ENCODE measurements around the gene MEIS2. TPM values are rescaled to one million over a fixed set of nuclear protein-coding genes. Genes with fewer than 3 reads are reported as not detected.

Gene MEIS2
- total RNA-seq, 2 experiments from 2014 or later = not detected

DNA sequence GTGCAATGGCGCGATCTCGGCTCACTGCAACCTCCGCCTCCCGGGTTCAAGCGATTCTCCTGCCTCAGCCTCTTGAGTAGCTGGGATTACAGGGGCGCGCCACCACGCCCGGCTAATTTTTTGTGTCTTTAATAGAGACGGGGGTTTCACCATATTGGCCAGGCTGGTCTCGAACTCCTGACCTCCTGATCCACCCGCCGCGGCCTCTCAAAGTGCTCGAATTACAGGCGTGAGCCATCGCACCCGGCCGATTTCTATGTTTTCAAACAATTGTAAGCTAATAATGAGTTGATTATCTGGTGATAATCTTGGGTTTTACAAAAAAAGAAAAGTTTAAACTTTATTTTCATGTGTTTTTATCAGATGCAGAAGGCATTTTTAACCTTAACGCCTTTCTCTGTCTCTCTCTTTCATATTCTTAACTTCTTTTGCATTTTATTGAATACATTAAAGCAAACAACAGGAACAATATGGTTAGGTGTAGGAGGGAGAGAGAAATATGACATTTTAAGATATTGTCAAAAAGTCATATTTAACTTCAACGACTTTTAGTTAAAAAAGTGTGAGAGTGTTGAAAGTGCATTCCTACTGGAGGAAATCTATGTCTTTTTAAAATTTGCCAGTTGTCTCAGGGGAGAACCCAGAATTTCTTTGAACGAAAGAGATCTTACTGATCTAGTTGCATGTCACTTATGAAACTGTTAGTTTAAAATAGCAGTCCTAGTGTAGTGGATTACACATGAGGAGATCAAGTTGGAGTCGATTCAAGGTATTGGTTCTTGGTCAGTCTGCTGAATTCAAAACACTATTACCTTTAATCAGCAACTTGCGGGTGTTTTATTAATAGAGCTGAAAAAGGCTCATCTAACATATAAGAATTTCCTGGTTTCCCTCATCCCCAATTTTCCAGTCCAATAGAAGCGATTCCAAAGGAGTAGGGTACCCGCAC, 3.4 kb upstream of the MEIS2 start:
- Mint-ChIP-seq H3K27me3 (ENCODE audit: low read depth) (peaks cover 86% of the 10 kb centered on the region), H3K27ac (no peak overlapping the region), H3K36me3 (ENCODE audit: low read depth) (peaks cover 18% of the 10 kb centered on the region), H3K4me1 (ENCODE audit: low read depth) (peaks cover 27% of the 10 kb centered on the region), H3K4me3 (no peak overlapping the region), H3K9me3 (peaks cover 5% of the 10 kb centered on the region)
- CTCF ChIA-PET = no interaction called here
- no peak for DNase-seq
- intact Hi-C loops (cut with micrococcal nuclease) = loop anchor here (10.0 kb wide), 4 partner anchors 529 to 1589 kb away; partner anchors contain the start of genes CDIN1 and DPH6

- CTCF ChIA-PET = no interaction called here
- H3K4me1 Mint-ChIP-seq (ENCODE audit: low read depth) = peaks cover 31% of the 10 kb centered on the region
- H3K4me3 Mint-ChIP-seq = no peak overlapping the region
- peaks cover 16% of the 10 kb centered on the region for H3K36me3 Mint-ChIP-seq (ENCODE audit: low read depth)
- peaks cover 86% of the 10 kb centered on the region for H3K27me3 Mint-ChIP-seq (ENCODE audit: low read depth)
- intact Hi-C loops (cut with micrococcal nuclease) = loop anchor here (10.0 kb wide), 4 partner anchors 528 to 1588 kb away; partner anchors contain the start of genes CDIN1 and DPH6
- H3K9me3 Mint-ChIP-seq = peaks cover 5% of the 10 kb centered on the region
- DNase-seq = no peak
- no peak overlapping the region for H3K27ac Mint-ChIP-seq
Observed at GRCh38 chr15:37103163-37103435, 2.8 kb upstream of the MEIS2 start.

DNA sequence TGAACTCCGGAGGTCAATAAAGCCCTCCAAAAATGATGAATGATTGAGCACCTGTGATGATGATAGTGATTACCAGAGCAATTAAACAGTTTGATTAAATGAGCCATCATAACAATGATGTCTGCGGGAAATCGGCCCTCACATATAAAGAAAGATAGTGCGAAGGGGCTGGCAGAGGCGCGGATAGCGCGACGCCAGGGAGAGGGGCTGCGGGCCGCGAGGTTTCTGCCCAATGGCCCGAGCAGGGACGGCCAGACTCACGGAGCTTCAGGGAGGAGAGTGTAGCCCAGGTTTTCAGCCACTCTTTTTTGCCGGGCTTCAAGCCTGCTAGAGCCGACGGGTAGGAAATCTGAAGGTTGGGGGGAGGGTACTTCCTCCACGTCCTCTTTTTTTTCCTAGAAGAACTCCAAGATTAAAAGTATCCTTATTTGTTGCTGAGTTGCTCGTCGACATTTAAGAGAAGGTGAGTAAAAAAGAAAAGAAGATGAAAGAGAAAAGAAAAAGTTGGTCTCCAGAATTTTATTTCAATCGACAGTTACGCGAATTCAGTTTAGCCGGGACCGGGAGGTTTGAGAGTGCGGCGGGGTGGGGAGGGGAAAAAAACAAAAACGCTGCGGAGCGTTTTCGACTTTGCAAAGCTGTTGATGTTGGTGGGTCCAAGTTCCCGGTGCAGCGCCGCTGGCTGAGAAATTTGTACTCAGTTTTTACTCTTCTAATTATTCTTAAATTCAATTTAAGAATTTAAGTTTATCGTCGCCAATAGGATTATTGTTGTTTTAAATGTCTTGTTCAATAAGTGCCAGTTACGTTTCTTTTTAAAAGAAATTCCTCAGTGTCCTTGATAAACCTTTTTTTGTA, 2.2 kb upstream of the MEIS2 start:
- peaks cover 35% of the 10 kb centered on the region for H3K4me1 Mint-ChIP-seq (ENCODE audit: low read depth)
- CTCF ChIA-PET = no interaction called here
- peaks cover 86% of the 10 kb centered on the region for H3K27me3 Mint-ChIP-seq (ENCODE audit: low read depth)
- intact Hi-C loops (cut with micrococcal nuclease) = loop anchor here (1.0 to 10.0 kb wide), 5 partner anchors 8 to 1588 kb away; partner anchors contain the start of genes CDIN1 and DPH6
- DNase-seq = no peak
- H3K9me3 Mint-ChIP-seq = peaks cover 5% of the 10 kb centered on the region
- peaks cover 15% of the 10 kb centered on the region for H3K36me3 Mint-ChIP-seq (ENCODE audit: low read depth)
- no peak overlapping the region for H3K27ac Mint-ChIP-seq
- H3K4me3 Mint-ChIP-seq = peak overlapping the region; percentile 29

DNA sequence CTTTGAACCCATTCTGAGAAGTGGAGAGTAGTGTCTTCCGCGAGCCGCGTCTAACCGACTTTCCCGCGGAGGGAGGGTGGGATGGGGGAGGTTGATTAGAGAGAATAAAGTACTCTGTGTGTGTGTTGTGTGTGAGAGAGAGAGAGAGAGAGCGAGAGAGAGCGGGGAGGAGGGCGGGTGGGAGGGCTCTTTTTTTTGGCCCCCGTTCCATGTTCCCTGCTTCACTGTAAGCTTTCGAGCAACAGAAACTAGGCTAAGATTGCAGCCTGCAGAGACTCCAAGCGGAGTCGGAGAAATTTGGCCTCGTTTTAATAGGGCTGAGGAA, 1.6 kb upstream of the MEIS2 start:
- Mint-ChIP-seq H3K27ac (no peak overlapping the region), H3K36me3 (ENCODE audit: low read depth) (peaks cover 13% of the 10 kb centered on the region), H3K27me3 (ENCODE audit: low read depth) (peaks cover 86% of the 10 kb centered on the region), H3K4me1 (ENCODE audit: low read depth) (peaks cover 40% of the 10 kb centered on the region), H3K4me3 (peak overlapping the region; percentile 57), H3K9me3 (peaks cover 5% of the 10 kb centered on the region)
- intact Hi-C loops (cut with micrococcal nuclease) = loop anchor here (1.0 to 10.0 kb wide), 5 partner anchors 8 to 1587 kb away; partner anchors contain the start of genes CDIN1 and DPH6
- DNase-seq = no peak
- CTCF ChIA-PET = no interaction called here

DNA sequence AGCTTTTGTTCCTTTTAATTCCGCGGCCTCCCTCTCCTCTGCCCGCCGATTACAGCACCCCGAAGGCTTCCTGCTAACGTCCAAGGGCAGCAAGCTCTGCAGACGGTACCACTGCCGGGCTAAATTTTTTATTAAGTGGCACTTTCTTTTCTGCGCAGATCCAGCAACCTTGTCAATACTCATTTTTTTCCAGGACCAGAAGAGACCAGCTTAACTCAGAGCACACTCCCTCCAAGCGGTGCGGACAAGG, 542 bp upstream of the MEIS2 start:
- Mint-ChIP-seq H3K36me3 (ENCODE audit: low read depth) (peaks cover 9% of the 10 kb centered on the region), H3K4me1 (ENCODE audit: low read depth) (peaks cover 43% of the 10 kb centered on the region), H3K4me3 (peak overlapping the region; percentile 89), H3K9me3 (peaks cover 5% of the 10 kb centered on the region), H3K27ac (no peak overlapping the region), H3K27me3 (ENCODE audit: low read depth) (peaks cover 88% of the 10 kb centered on the region)
- intact Hi-C loops (cut with micrococcal nuclease) = loop anchor here (10.0 kb wide), 4 partner anchors 526 to 1586 kb away; partner anchors contain the start of genes CDIN1 and DPH6
- DNase-seq = no peak
- CTCF ChIA-PET = no interaction called here

- Mint-ChIP-seq H3K27ac (no peak overlapping the region), H3K9me3 (peaks cover 5% of the 10 kb centered on the region), H3K4me3 (peak overlapping the region; percentile 89), H3K36me3 (ENCODE audit: low read depth) (peaks cover 9% of the 10 kb centered on the region), H3K27me3 (ENCODE audit: low read depth) (peaks cover 87% of the 10 kb centered on the region), H3K4me1 (ENCODE audit: low read depth) (peaks cover 46% of the 10 kb centered on the region)
- intact Hi-C loops (cut with micrococcal nuclease) = loop anchor here (10.0 kb wide), 4 partner anchors 525 to 1585 kb away; partner anchors contain the start of genes CDIN1 and DPH6
- CTCF ChIA-PET = no interaction called here
- no peak for DNase-seq
Observed at GRCh38 chr15:37099319-37100108, 835 bp downstream of the MEIS2 start.

- H3K36me3 Mint-ChIP-seq (ENCODE audit: low read depth) = peaks cover 9% of the 10 kb centered on the region
- H3K27me3 Mint-ChIP-seq (ENCODE audit: low read depth) = peaks cover 87% of the 10 kb centered on the region
- intact Hi-C loops (cut with micrococcal nuclease) = no loop called here
- CTCF ChIA-PET = no interaction called here
- no peak for DNase-seq
- H3K27ac Mint-ChIP-seq = no peak overlapping the region
- H3K4me3 Mint-ChIP-seq = peak overlapping the region; percentile 65
- peaks cover 2% of the 10 kb centered on the region for H3K9me3 Mint-ChIP-seq
- peaks cover 46% of the 10 kb centered on the region for H3K4me1 Mint-ChIP-seq (ENCODE audit: low read depth)
Observed at GRCh38 chr15:37098468-37099318, 1.7 kb downstream of the MEIS2 start.

DNA sequence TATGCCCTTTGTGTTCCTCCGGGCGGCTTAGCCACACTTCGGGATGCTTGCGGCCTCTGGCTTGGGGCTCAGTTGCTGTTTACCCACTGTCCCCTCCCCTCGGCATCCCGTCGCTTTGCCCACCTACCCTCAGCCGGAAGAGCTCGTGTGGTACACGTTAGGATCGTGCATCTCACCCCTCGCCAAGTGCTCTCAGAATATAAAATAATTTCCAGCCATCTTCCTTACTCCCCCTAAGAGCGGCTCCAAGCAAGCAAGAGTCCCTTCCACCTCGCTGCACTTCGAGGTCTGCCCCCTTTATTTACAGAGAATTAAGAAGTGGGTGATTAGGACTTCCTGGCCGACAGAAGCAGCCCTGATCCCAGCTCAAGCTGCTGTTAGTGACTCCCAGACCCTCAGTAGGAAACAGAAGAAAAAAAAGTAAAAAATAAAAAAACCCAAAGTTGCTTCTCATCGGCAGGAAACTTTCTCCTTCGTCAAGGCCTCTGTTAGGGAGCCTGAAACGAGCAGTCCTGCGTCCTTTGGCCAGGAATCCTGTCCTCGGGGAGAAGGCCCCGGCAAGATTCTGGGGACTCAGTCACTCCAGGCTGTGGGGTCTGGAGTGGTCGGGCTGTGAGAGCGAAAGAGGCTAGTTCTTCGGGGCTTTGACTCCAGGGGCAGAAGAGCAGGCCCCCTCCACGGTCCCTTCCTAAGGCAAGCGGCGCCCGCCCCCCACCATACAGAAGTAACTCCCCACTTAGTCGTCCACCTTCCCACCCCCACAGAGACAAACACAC, 3.0 kb downstream of the MEIS2 start:
- peaks cover 6% of the 10 kb centered on the region for H3K36me3 Mint-ChIP-seq (ENCODE audit: low read depth)
- CTCF ChIA-PET = interaction anchor here (0.6 kb wide), 1 partner anchor 137 kb away, joined by 3 read pairs; no protein-coding TSS in a partner anchor
- peak overlapping the region; percentile 65 for H3K4me3 Mint-ChIP-seq
- H3K9me3 Mint-ChIP-seq = peaks cover 2% of the 10 kb centered on the region
- intact Hi-C loops (cut with micrococcal nuclease) = no loop called here
- peaks cover 88% of the 10 kb centered on the region for H3K27me3 Mint-ChIP-seq (ENCODE audit: low read depth)
- DNase-seq = no peak
- peaks cover 43% of the 10 kb centered on the region for H3K4me1 Mint-ChIP-seq (ENCODE audit: low read depth)
- no peak overlapping the region for H3K27ac Mint-ChIP-seq

- H3K36me3 Mint-ChIP-seq (ENCODE audit: low read depth) = peaks cover 4% of the 10 kb centered on the region
- intact Hi-C loops (cut with micrococcal nuclease) = no loop called here
- CTCF ChIA-PET = no interaction called here
Observed at GRCh38 chr15:37096558-37097143, 3.7 kb downstream of the MEIS2 start.

DNA sequence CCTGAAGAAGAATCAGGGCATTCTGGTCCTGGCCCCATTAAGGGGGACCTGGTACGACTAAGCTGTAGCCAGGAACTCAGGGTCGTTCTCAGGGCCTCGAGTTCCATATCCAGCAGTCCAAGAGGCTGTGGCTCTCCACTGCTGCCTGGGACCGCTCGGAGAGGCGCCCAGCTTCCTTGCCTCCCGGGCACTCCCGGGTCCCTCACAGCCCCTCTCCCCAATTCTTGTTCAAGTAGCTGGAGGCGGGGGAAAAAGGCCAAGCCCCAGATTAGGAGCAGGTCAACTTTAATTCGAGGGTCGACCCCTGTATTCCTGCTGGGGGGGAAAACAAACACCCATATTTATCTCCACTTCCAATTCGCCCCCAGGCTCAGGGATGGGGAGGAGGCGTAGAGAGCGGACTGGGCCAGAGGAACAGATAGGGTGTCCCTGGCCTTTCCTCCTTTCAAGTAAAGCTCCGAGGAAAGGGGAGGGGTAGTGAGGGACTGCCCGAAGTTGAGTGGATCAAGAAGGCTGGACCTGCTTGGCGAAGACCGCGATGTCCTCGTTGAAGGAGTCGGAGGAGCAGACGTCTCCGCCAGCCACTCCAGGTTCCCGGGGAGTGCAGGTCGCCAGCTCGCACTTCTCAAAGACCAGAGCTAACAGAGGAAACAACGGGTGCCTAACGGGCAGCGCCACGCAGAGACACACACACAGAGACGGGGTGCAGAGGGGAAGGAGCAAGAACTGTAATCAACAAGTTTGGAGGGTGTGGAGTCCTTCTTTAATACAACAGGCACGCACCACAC, 4.4 kb downstream of the MEIS2 start:
- peaks cover 33% of the 10 kb centered on the region for H3K4me1 Mint-ChIP-seq (ENCODE audit: low read depth)
- peaks cover 1% of the 10 kb centered on the region for H3K36me3 Mint-ChIP-seq (ENCODE audit: low read depth)
- H3K4me3 Mint-ChIP-seq = no peak overlapping the region
- H3K9me3 Mint-ChIP-seq = no peaks in the 10 kb centered on the region
- intact Hi-C loops (cut with micrococcal nuclease) = no loop called here
- peaks cover 85% of the 10 kb centered on the region for H3K27me3 Mint-ChIP-seq (ENCODE audit: low read depth)
- DNase-seq = no peak
- CTCF ChIA-PET = no interaction called here
- no peak overlapping the region for H3K27ac Mint-ChIP-seq

More at GRCh38 chr15:37096558-37097143, 3.7 kb downstream of the MEIS2 start:
- no peak overlapping the region for H3K27ac Mint-ChIP-seq
- no peak overlapping the region for H3K4me3 Mint-ChIP-seq
- peaks cover 88% of the 10 kb centered on the region for H3K27me3 Mint-ChIP-seq (ENCODE audit: low read depth)
- H3K4me1 Mint-ChIP-seq (ENCODE audit: low read depth) = peaks cover 38% of the 10 kb centered on the region
- H3K9me3 Mint-ChIP-seq = no peaks in the 10 kb centered on the region
- DNase-seq = no peak

Measured in activated naive CD4-positive, alpha-beta T cell treated with anti-CD3 and anti-CD28 coated beads for 36 hours (primary cell).